GM12878 (cell line): ENCODE results near the gene C1D. TPM values are rescaled to one million over a fixed set of nuclear protein-coding genes. Genes with fewer than 3 reads are reported as not detected.

Experiments
- CHD2 ChIP-seq: IDR thresholded peaks from 2 replicates; pipeline ENCODE4 v1.6.1; 2011; ENCODE audit warnings: low read depth, low read length, improper control_type of control experiment, borderline replicate concordance
- FOS ChIP-seq: IDR thresholded peaks from 3 replicates; pipeline ENCODE4 v1.6.1; 2011; ENCODE audit warnings: borderline replicate concordance; ENCODE audit not compliant: insufficient read length; ENCODE audit errors: extremely low read depth
- GATAD2B ChIP-seq: fragments of 450-650 bp; conservative IDR thresholded peaks from 2 replicates; pipeline ENCODE4 v1.6.1; 2017; ENCODE audit warnings: low read depth, mild to moderate bottlenecking, moderate library complexity
- MEF2B ChIP-seq: fragments of 450-650 bp; IDR thresholded peaks from 2 replicates; pipeline ENCODE4 v1.6.1; 2018; ENCODE audit warnings: mild to moderate bottlenecking, moderate library complexity; ENCODE audit not compliant: partially characterized antibody, poor library complexity, severe bottlenecking
- NR2C1 ChIP-seq: fragments of 450-650 bp; IDR thresholded peaks from 2 replicates; pipeline ENCODE4 v1.6.1; 2017; ENCODE audit warnings: antibody characterized with exemption, mild to moderate bottlenecking, moderate library complexity
- POLR2AphosphoS2 ChIP-seq: IDR thresholded peaks from 2 replicates; pipeline ENCODE4 v1.6.1; 2011; ENCODE audit warnings: low read depth, mild to moderate bottlenecking, low read length, improper control_type of control experiment, moderate library complexity
- RB1 ChIP-seq: fragments of 450-650 bp; formaldehyde crosslinking; IDR thresholded peaks from 2 replicates; pipeline ENCODE4 v1.6.1; 2017; ENCODE audit warnings: mild to moderate bottlenecking, borderline replicate concordance
- RCOR1 ChIP-seq: conservative IDR thresholded peaks from 2 replicates; pipeline ENCODE4 v1.6.1; 2012; ENCODE audit warnings: low read depth, low read length, improper control_type of control experiment
- SREBF1 ChIP-seq: IDR thresholded peaks from 2 replicates; pipeline ENCODE4 v1.6.1; 2012; ENCODE audit warnings: mild to moderate bottlenecking, low read length
- polyA plus RNA-seq, 11 experiments: library from polyadenylated mRNA; depleted of rRNA in 4 of 11; unstranded in 6 of 11; stranded (reverse) in 5 of 11; fragments of >200 nt; fragmentation: Nextera tagmentation in 4 of 11; fragmentation: Illumina TruSeq in 1 of 11; extraction: Ambion mirVana in 4 of 11; extraction: Trizol in 1 of 11; gene quantifications; 1 replicate in 1 of 11; 2 replicates in 10 of 11; pipeline versions ENCODE4 v1.2.1 to v1.2.3, GENCODE V29; 2011 to 2016; ENCODE audit warnings: inconsistent platforms in 2 of 11, missing spikeins in 2 of 11, low read depth in 1 of 11
- total RNA-seq, 4 experiments: library from RNA; depleted of rRNA in 3 of 4; stranded (reverse); fragments of >200 nt in 3 of 4; fragmentation: Illumina TruSeq in 1 of 4; extraction: Trizol in 1 of 4; gene quantifications; 2 replicates each; pipeline versions ENCODE4 v1.2.1 to v1.2.3, GENCODE V29; 2013 to 2021
- TF ChIP-seq, protein P1 (sequence below): fragments of 450-650 bp; formaldehyde crosslinking; IDR thresholded peaks from 2 replicates; pipeline ENCODE4 v1.5.0; 2022; ENCODE audit warnings: mild to moderate bottlenecking, missing genetic modification characterization
- TF ChIP-seq, protein P2 (sequence below): fragments of 450-650 bp; IDR thresholded peaks from 2 replicates; pipeline ENCODE4 v1.6.1; 2016; ENCODE audit warnings: mild to moderate bottlenecking
- TF ChIP-seq, protein P3 (sequence below): fragments of 450-650 bp; IDR thresholded peaks from 2 replicates; pipeline ENCODE4 v1.6.1; 2017; ENCODE audit warnings: mild to moderate bottlenecking, low read depth, inconsistent platforms; ENCODE audit not compliant: poor library complexity, severe bottlenecking

The C1D gene
- total and polyA plus RNA-seq, 10 of the 15 experiments (the other 5 are each of a cell fraction or from before 2014, with no cell fraction given): 18.9 to 152 (median 59.1) TPM

DNA sequence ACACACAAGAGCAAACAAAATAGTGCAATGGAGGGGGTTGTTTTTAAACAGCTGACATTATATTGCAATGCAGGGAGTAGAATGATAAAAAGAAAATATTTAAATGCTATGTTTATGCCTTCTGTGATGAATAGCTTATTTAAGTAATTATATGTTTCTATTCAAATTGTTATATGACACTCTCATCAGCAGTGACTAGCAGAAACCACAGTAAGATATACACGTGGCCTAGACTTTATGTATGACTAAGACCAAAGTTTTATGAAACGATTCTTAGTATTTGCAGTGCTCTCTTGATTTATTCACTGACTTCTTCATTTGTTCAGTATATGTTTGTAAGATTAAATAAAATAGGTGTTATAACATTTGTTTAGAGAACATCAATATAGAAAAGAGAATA lies 26.1 kb upstream of the C1D start (continued):
- TF ChIP-seq, protein P1, sequence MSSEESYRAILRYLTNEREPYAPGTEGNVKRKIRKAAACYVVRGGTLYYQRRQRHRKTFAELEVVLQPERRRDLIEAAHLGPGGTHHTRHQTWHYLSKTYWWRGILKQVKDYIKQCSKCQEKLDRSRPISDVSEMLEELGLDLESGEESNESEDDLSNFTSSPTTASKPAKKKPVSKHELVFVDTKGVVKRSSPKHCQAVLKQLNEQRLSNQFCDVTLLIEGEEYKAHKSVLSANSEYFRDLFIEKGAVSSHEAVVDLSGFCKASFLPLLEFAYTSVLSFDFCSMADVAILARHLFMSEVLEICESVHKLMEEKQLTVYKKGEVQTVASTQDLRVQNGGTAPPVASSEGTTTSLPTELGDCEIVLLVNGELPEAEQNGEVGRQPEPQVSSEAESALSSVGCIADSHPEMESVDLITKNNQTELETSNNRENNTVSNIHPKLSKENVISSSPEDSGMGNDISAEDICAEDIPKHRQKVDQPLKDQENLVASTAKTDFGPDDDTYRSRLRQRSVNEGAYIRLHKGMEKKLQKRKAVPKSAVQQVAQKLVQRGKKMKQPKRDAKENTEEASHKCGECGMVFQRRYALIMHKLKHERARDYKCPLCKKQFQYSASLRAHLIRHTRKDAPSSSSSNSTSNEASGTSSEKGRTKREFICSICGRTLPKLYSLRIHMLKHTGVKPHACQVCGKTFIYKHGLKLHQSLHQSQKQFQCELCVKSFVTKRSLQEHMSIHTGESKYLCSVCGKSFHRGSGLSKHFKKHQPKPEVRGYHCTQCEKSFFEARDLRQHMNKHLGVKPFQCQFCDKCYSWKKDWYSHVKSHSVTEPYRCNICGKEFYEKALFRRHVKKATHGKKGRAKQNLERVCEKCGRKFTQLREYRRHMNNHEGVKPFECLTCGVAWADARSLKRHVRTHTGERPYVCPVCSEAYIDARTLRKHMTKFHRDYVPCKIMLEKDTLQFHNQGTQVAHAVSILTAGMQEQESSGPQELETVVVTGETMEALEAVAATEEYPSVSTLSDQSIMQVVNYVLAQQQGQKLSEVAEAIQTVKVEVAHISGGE (CRISPR knock-in tag): no peak
- TF ChIP-seq, protein P2, sequence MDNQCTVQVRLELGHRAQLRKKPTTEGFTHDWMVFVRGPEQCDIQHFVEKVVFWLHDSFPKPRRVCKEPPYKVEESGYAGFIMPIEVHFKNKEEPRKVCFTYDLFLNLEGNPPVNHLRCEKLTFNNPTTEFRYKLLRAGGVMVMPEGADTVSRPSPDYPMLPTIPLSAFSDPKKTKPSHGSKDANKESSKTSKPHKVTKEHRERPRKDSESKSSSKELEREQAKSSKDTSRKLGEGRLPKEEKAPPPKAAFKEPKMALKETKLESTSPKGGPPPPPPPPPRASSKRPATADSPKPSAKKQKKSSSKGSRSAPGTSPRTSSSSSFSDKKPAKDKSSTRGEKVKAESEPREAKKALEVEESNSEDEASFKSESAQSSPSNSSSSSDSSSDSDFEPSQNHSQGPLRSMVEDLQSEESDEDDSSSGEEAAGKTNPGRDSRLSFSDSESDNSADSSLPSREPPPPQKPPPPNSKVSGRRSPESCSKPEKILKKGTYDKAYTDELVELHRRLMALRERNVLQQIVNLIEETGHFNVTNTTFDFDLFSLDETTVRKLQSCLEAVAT: no peak
- TF ChIP-seq SREBF1 (no peak), CHD2 (no peak), FOS (no peak), RCOR1 (no peak), POLR2AphosphoS2 (no peak), RB1 (no peak), NR2C1 (no peak), MEF2B (no peak), GATAD2B (no peak)
- TF ChIP-seq, protein P3, sequence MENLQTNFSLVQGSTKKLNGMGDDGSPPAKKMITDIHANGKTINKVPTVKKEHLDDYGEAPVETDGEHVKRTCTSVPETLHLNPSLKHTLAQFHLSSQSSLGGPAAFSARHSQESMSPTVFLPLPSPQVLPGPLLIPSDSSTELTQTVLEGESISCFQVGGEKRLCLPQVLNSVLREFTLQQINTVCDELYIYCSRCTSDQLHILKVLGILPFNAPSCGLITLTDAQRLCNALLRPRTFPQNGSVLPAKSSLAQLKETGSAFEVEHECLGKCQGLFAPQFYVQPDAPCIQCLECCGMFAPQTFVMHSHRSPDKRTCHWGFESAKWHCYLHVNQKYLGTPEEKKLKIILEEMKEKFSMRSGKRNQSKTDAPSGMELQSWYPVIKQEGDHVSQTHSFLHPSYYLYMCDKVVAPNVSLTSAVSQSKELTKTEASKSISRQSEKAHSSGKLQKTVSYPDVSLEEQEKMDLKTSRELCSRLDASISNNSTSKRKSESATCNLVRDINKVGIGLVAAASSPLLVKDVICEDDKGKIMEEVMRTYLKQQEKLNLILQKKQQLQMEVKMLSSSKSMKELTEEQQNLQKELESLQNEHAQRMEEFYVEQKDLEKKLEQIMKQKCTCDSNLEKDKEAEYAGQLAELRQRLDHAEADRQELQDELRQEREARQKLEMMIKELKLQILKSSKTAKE: no peak
